HUES48 (cell line): Measurements from ENCODE around the gene DGCR2.

ENCODE experiments used
- H3K27ac ChIP-seq: one replicate; pipeline ENCODE4 v1.7.0; 2013; ENCODE audit warnings: low read depth, low read length, inconsistent platforms
- H3K27me3 ChIP-seq: 2 replicates; pipeline ENCODE4 v1.6.1; 2013; ENCODE audit warnings: mild to moderate bottlenecking, low read length; ENCODE audit not compliant: control insufficient read depth, insufficient read depth
- H3K36me3 ChIP-seq: 2 replicates; pipeline ENCODE4 v1.6.1; 2013; ENCODE audit warnings: low read length; ENCODE audit not compliant: control insufficient read depth, insufficient read depth
- H3K4me1 ChIP-seq: 2 replicates; pipeline ENCODE4 v1.6.1; 2013; ENCODE audit warnings: mild to moderate bottlenecking, low read length; ENCODE audit not compliant: control insufficient read depth, insufficient read depth
- H3K4me3 ChIP-seq: 2 replicates; pipeline ENCODE4 v1.5.1; 2013; ENCODE audit warnings: mild to moderate bottlenecking, low read depth, low read length
- H3K9ac ChIP-seq: 2 replicates; pipeline ENCODE4 v1.6.1; 2013; ENCODE audit warnings: mild to moderate bottlenecking, low read depth, low read length, moderate library complexity
- H3K9me3 ChIP-seq: 2 replicates; pipeline ENCODE4 v1.6.1; 2013; ENCODE audit warnings: low read length; ENCODE audit not compliant: control insufficient read depth, insufficient read depth

The DGCR2 gene

GRCh38 chr22:19143967-19144400, 21.8 kb upstream of the DGCR2 start:
- Histone ChIP-seq H3K4me3 (peak overlapping the region; percentile 91), H3K27me3 (peaks cover 33% of the 10 kb centered on the region), H3K27ac (peak overlapping the region; percentile 57), H3K36me3 (peaks cover 36% of the 10 kb centered on the region), H3K9me3 (no peaks in the 10 kb centered on the region), H3K4me1 (no peaks in the 10 kb centered on the region; the same call in 1 of the 2 replicates), H3K9ac (peak overlapping the region; percentile 67)

GRCh38 chr22:19143212-19143611, 21.0 kb upstream of the DGCR2 start:
- Histone ChIP-seq H3K9me3 (no peaks in the 10 kb centered on the region), H3K9ac (no peak overlapping the region), H3K4me1 (no peaks in the 10 kb centered on the region; the same call in 1 of the 2 replicates), H3K4me3 (no peak overlapping the region), H3K36me3 (peaks cover 43% of the 10 kb centered on the region), H3K27me3 (peaks cover 26% of the 10 kb centered on the region), H3K27ac (no peak overlapping the region)

GRCh38 chr22:19142394-19142793, 20.2 kb upstream of the DGCR2 start:
- Histone ChIP-seq H3K9me3 (no peaks in the 10 kb centered on the region), H3K27ac (no peak overlapping the region), H3K36me3 (peaks cover 51% of the 10 kb centered on the region), H3K27me3 (peaks cover 18% of the 10 kb centered on the region), H3K4me3 (no peak overlapping the region), H3K9ac (no peak overlapping the region), H3K4me1 (no peaks in the 10 kb centered on the region; the same call in 1 of the 2 replicates)

- Histone ChIP-seq H3K9ac (no peak overlapping the region), H3K4me3 (no peak overlapping the region), H3K27me3 (no peaks in the 10 kb centered on the region), H3K36me3 (peaks cover 70% of the 10 kb centered on the region), H3K4me1 (no peaks in the 10 kb centered on the region), H3K9me3 (no peaks in the 10 kb centered on the region), H3K27ac (no peak overlapping the region)
Measured at GRCh38 chr22:19139974-19140373, 17.8 kb upstream of the DGCR2 start.

- Histone ChIP-seq H3K27ac (no peak overlapping the region), H3K27me3 (no peaks in the 10 kb centered on the region), H3K9me3 (no peaks in the 10 kb centered on the region), H3K9ac (no peak overlapping the region), H3K4me1 (no peaks in the 10 kb centered on the region), H3K4me3 (no peak overlapping the region), H3K36me3 (peaks cover 80% of the 10 kb centered on the region)
Measured at GRCh38 chr22:19139001-19139356, 16.8 kb upstream of the DGCR2 start.

- H3K9ac ChIP-seq, result no peak overlapping the region
- no peaks in the 10 kb centered on the region for H3K4me1 ChIP-seq
- peaks cover 85% of the 10 kb centered on the region for H3K36me3 ChIP-seq
- no peak overlapping the region for H3K4me3 ChIP-seq
- H3K9me3 ChIP-seq, result no peaks in the 10 kb centered on the region
- no peak overlapping the region for H3K27ac ChIP-seq
- no peaks in the 10 kb centered on the region for H3K27me3 ChIP-seq
Measured at GRCh38 chr22:19138217-19139000, 16.2 kb upstream of the DGCR2 start.

GRCh38 chr22:19137384-19138216, 15.4 kb upstream of the DGCR2 start:
- Histone ChIP-seq H3K9ac (no peak overlapping the region), H3K27me3 (no peaks in the 10 kb centered on the region), H3K4me1 (no peaks in the 10 kb centered on the region), H3K36me3 (peaks cover 92% of the 10 kb centered on the region), H3K9me3 (no peaks in the 10 kb centered on the region), H3K4me3 (no peak overlapping the region), H3K27ac (no peak overlapping the region)

- Histone ChIP-seq H3K9ac (no peak overlapping the region), H3K4me1 (no peaks in the 10 kb centered on the region), H3K36me3 (peaks cover 86% of the 10 kb centered on the region), H3K9me3 (no peaks in the 10 kb centered on the region), H3K27me3 (no peaks in the 10 kb centered on the region), H3K27ac (no peak overlapping the region), H3K4me3 (no peak overlapping the region)
Measured at GRCh38 chr22:19136915-19137314, 14.7 kb upstream of the DGCR2 start.

- Histone ChIP-seq H3K27me3 (no peaks in the 10 kb centered on the region), H3K9ac (no peak overlapping the region), H3K36me3 (peaks cover 66% of the 10 kb centered on the region), H3K4me3 (no peak overlapping the region), H3K4me1 (no peaks in the 10 kb centered on the region), H3K27ac (no peak overlapping the region), H3K9me3 (no peaks in the 10 kb centered on the region)
Measured at GRCh38 chr22:19134874-19135273, 12.7 kb upstream of the DGCR2 start.

GRCh38 chr22:19134176-19134831, 12.1 kb upstream of the DGCR2 start:
- Histone ChIP-seq H3K9ac (no peak overlapping the region), H3K27me3 (no peaks in the 10 kb centered on the region), H3K36me3 (peaks cover 60% of the 10 kb centered on the region), H3K9me3 (no peaks in the 10 kb centered on the region), H3K27ac (no peak overlapping the region), H3K4me1 (no peaks in the 10 kb centered on the region), H3K4me3 (no peak overlapping the region)

- no peak overlapping the region for H3K27ac ChIP-seq
- H3K9me3 ChIP-seq, result no peaks in the 10 kb centered on the region
- no peaks in the 10 kb centered on the region for H3K27me3 ChIP-seq
- H3K4me3 ChIP-seq, result no peak overlapping the region
- H3K4me1 ChIP-seq, result no peaks in the 10 kb centered on the region
- peaks cover 53% of the 10 kb centered on the region for H3K36me3 ChIP-seq
- no peak overlapping the region for H3K9ac ChIP-seq
Measured at GRCh38 chr22:19133561-19133960, 11.3 kb upstream of the DGCR2 start.
